Colon (tissue), 2 donors: Measurements from ENCODE around the gene DOCK3.

Experiments used
- FAIRE-seq: peaks from 2 replicates; lab custom pipeline; 2012; peaks lifted over from hg19 to GRCh38; lab: Jason Lieb, UNC
- donor health status: control.
- donor health status: control.

DOCK3 gene

DNA sequence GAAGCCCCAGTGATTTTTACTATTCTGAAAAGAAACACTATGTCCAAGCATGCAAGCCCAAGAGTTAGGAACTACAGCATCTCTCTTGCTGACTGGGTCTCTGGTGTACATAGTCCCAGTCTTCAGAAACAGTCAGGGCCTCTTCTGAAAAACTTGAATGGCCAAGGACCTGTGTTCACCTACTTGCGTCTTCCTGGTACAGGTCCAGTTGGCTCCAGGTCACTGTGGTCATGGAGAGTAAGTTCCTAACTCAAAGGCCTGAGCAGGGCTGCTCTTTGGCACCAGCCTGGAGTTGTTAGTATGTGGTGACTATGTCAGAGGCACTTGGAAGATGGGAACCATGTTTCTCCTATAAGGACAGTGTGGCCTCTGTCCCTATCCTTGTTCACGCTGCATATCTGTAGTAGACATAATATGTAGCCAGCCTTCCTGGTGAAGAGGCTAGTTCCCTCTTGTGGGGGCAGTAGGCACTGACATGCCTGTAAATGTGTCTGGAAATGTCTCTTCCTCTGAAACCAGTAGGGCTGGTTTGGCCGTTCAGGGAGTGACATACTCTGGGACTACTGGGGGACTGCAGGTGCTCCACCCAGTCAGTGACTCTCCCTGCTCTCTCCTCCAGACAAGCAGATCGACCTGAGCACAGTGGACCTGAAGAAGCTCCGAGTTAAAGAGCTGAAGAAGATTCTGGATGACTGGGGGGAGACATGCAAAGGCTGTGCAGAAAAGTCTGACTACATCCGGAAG is 713.7 kb downstream of the DOCK3 start:
- FAIRE-seq, result no peak

DNA sequence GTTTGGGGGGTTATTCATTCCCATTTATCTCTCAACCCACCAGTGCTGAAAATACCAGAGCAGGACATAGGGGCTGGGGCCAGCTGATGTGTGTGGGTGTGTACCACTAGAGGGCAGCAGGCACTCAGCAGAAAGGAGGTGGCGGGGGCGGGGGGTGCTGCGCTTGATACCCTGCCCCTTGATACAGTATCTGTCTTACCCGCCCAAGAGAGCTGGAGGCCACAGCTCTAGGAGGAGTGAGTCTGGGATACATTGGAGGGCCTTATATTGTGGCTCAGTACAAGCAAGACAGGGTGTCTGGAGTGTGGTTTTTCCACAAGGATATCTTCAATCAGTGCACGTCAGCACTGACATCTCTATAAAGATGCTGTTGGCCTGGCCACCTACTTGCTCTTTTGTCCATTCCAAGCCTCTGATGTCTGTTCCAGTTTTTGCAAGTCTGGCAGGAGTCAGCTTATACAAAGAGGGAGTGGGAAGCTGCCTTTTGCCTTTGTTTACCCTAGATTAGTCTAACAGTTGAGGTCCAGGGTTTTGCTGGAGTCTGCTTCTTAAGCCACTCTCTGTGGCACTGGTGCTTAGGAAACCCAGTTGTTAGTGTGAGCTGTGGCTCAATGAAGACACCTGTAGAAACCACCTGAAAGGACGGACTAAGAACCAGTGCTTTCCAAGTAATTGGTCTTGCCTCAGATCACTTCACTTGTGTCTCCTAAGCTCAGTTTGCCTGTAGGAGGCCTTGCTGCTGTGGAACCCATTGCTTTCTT is 714.9 kb downstream of the DOCK3 start:
- no peak for FAIRE-seq

DNA sequence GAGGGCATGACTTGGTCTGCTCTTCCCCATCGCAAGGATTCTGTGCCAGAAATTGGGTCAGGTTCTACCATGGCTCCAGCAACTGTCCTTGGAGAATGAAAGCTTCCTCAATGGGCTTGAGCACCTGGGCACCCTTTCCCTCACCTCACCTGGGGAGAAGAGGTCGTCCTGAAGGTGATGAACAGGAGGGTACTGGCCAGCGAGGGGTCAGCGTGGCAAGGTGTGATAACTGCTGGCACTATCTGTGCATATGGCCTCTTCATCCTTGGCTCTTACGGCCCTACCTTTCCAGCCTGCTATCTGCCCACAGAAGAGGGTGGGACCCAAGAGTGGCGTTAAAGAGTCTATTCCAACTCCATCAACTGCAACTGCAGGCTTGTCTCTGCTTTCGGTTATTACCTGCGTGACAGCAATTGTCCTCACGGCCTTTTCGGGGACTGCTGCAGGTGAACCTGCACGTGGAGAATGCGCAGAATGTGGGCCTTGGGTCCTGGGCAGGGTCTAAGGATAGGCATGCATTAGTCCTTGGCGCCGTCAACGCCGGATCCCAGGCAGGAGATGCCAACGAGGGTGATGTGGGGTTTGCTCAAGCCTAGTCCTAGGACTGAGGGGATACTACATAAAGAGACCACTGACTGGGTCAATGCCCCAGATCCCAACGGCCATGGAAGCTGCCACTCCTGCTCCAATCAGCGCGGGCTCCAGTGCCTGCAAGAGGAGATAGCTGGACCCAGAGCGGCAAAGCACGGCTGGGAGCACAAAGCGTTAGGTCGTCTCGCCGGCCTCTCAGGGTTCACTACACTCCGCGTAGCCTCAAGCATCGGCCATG is 715.7 kb downstream of the DOCK3 start:
- FAIRE-seq, result no peak

DNA sequence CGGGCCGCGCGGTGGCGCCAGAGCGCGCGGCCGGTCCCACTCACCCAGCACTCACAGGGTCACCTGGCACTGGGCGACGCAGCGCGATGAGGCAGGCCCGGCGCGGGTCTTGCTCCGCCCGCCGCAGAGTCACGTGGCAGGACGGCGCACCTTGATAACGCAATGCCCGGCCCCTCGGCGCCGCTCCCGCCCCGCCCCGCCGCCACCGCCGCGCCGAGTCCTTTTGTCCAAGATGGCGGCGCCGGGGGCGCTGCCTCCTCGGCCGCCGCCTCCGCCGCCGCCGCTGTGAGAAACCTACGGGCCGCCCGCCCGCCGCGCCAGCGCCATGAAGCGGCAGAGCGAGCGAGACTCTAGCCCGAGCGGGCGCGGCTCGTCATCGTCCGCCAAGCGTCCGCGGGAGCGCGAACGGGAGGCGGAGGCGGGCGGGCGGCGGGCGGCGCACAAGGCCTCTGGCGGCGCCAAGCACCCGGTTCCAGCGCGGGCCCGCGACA is 716.4 kb downstream of the DOCK3 start, which contains the start of gene RBM15B:
TSS of gene RBM15B (plus strand) at position 211 of the 491 bp plus-strand sequence. CDS start at position 326, 115 bp downstream.
- no peak for FAIRE-seq

DNA sequence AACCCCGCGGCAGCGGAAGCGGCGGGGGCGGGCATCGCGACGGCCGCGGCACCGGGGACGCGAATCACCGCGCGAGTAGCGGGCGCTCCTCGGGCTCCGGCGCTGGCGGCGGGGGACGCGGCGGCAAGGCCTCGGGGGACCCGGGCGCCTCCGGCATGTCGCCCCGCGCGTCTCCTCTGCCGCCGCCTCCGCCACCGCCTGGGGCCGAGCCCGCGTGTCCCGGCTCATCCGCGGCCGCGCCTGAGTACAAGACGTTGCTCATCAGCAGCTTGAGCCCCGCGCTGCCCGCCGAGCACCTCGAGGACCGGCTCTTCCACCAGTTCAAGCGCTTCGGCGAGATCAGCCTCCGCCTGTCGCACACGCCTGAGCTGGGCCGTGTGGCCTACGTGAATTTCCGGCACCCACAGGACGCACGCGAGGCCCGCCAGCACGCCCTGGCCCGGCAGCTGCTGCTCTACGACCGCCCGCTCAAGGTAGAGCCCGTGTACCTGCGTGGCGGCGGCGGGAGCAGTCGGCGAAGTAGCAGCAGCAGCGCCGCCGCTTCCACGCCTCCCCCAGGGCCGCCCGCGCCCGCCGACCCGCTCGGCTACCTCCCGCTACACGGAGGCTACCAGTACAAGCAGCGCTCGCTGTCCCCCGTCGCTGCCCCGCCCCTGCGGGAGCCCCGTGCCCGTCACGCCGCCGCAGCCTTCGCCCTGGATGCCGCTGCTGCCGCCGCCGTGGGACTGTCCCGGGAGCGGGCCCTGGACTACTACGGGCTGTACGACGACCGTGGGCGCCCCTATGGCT is 717.0 kb downstream of the DOCK3 start:
- FAIRE-seq, result no peak

DNA sequence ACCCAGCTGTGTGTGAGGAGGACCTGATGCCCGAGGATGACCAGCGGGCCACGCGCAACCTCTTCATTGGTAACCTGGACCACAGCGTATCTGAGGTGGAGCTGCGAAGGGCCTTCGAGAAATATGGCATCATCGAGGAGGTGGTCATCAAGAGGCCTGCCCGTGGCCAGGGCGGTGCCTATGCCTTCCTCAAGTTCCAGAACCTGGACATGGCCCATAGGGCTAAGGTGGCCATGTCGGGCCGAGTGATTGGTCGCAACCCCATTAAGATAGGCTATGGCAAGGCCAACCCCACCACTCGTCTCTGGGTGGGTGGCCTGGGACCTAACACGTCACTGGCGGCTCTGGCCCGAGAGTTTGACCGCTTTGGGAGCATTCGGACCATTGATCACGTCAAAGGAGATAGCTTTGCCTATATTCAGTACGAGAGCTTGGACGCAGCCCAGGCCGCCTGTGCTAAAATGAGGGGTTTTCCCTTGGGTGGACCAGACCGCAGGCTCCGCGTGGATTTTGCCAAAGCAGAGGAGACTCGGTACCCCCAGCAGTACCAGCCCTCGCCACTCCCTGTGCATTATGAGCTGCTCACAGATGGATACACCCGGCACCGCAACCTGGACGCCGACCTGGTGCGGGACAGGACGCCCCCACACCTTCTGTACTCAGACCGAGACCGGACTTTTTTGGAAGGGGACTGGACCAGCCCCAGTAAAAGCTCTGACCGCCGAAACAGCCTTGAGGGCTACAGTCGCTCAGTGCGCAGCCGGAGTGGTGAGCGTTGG is 717.8 kb downstream of the DOCK3 start:
- FAIRE-seq, result no peak

DNA sequence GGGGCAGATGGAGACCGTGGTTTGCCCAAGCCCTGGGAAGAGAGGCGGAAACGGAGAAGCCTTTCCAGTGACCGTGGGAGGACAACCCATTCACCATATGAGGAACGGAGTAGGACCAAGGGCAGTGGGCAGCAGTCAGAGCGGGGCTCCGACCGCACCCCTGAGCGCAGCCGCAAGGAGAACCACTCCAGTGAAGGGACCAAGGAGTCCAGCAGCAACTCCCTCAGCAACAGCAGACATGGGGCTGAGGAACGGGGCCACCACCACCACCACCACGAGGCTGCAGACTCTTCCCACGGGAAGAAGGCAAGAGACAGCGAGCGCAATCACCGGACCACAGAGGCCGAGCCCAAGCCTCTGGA is 718.4 kb downstream of the DOCK3 start:
- no peak for FAIRE-seq

DNA sequence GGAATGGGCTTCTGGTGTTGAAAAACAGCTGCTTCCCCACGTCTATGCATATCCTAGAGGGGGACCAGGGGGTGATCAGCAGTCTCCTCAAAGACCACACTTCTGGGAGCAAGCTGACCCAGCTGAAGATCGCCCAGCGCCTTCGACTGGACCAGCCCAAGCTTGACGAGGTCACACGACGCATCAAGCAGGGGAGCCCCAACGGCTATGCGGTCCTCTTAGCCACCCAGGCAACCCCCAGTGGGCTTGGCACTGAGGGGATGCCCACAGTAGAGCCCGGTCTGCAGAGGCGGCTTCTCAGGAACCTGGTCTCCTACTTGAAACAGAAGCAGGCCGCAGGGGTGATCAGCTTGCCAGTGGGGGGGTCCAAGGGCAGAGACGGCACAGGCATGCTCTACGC is 718.8 kb downstream of the DOCK3 start:
- no peak for FAIRE-seq

DNA sequence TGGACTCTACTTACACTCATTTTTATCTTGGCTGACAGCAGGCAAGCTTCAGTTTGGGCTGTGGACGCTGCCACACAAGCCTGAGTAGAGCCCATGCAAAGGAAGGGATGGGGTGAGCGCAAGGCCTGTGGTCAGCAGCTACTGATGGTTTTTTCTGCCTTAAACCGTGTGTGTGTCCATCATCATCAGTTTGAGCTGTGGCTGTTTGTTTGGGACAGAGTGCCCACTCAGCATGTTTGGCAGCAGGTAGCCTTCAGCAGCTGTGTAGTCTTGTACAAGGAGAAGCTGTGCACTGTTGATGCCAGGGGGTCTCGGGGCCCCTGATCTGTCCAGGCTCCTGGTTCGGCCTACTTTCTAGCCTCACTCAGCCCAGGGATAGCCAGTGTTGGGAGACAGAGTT is 719.8 kb downstream of the DOCK3 start:
- no peak for FAIRE-seq

DNA sequence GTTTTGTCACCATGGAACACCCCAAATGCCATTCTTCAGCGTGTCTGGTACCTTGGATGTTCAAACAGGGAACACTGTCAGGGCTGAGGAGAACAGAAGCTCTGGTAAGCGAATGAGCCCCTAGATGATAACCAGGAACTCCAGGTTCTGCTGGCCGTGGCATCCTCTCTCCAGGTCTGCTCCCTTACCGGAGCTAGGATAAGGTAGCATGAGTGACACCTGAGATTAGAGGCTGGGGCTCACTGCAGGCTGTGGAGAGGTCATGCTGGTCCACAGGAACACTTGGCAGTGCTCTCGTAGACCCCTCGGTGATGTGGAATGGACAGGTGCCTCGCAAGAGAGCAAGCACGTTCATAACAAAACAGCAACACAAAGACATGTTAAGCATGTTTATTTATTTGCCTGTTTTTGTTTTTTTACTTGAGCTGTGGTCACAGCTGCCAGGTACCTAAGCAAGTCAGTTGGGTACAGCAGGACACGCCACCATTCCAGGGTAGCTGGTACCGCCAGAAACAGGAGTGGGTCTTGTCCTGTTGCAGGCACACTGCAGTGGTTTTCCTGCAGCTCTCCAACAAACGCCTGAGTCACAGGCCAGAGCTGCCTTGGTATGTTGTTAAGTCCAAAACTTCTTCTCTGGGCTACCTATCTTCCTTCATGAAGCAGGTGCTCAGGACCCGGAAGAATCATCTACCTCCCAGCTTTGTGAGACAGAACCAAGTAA is 720.9 kb downstream of the DOCK3 start:
- no peak for FAIRE-seq

DNA sequence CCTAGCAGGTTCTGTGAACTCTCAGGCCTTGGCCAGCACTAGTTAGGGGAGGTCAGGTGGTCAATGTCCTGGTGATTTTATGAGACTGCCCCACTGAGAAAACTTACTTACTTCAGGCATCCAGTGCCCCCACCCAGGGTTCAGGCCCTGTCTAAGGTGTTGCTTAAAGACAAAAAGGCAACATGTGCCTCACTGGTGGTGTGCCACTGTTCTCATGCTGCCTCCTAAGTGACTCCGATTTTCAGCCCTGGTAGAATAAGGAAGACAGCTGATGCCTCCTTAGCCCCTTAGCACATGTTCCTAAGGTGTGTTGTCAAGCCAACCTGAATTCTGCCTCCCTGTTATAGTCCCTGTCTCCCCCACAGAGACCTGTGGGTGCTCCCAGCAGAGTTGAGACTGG is 721.7 kb downstream of the DOCK3 start:
- FAIRE-seq, result no peak

DNA sequence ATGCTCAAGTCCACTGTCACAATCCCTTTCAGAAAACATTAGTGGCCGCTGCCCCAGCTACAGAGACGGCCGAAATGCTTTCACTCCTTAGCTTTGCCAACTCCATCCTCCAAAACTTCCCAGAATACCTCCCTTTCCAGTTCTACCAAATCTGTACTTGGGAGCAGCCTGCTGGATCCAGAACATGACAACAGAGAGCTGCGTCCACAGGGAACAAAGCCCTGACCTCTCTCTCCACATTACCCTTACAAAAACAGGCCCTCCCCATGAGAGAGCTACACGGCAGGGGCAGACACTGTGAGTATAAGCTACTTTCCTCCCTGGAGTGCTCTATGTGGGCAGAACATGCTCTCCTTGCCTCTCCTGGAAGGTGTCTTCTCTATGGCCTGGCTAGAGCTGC is 722.7 kb downstream of the DOCK3 start:
- FAIRE-seq, result no peak

DNA sequence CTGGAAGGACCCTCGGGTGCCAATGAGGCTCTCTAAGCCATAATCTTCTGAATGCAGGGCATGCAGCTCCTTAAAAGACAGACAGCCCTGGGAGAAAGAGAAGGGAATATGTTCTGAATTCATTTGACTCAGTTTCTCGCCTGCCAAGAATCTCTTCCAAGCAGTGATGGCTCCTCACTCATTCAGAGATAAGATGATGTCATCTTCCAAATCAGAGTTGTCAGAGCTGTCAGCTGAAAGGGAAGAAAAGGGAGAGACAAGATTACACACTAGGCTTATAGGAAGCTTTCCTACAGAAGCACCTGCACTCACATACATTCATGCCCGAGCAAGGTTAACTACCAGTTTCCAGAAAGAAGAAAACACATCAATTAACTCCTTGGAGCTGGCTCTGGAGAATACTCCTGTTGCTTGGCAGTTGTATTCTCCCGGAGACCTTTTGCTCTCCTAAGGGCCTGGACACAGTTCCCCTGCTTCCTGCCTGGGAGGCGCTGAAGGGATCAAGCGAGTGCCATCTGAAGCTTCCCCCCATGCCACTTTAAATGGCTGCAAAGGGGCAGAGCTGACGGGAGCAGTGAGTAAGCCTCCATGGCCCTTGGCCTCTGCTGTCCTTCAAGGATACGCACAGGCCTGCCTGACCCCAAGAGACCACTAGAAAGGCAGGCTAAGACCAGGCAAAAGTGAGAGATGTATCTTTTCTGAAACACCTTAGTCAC is 724.0 kb downstream of the DOCK3 start:
- FAIRE-seq, result no peak

DNA sequence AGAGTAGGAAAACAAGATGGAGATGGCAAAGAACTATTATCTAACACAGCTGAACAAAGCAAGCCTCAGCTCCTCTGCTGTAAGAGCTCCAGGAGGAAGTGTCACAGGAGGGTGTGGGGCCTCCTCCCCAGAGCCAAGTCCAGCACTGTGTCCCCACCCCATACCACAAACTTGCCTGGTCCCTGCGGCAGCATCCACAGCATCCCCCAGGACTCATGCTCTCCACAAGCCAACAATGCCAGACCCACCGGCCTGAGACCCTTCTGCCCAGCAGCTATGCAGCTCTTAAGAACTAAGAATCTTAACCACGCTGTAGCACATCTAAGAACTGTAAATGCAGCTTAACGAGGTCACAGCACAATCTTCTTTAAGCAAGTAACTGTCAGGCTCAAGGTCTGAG is 725.4 kb downstream of the DOCK3 start:
- FAIRE-seq, result no peak

DNA sequence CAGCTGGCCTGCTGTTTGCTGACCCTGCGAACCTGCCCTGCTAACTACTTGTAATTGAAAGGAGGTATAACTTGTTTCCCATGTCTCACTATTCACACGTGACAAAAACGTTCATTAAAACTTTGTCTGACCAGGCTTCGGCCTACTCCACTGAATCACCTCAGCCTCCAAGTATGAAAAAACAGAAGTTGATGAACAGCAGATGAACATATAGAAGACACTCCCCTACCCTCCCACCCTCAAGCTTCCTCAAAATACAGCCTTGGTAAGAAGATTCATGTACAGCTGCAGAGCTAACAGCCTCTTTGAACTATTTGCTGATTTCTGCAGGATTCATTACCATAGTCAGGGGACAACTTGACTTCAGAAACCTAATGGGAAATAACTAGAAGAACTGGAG is 727.0 kb downstream of the DOCK3 start:
- no peak for FAIRE-seq

DNA sequence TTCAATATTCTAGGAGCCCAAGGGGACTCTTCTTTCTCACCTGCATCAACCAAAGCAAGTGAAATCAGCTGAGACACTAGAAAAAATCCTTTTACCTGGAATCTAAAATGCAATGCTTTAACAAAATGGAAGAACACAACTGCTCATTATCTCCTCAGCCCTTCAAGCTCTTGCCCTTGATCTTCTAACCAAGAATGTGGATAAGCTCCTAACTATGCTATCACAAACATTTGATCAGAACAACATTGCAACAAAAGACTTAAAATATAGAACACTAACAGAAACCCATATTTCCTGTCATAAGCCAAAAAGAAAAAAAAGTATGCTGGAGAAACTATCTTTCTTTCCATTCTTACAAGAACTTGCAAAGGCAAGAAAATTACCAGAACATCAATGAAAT is 728.9 kb downstream of the DOCK3 start:
- FAIRE-seq, result no peak

DNA sequence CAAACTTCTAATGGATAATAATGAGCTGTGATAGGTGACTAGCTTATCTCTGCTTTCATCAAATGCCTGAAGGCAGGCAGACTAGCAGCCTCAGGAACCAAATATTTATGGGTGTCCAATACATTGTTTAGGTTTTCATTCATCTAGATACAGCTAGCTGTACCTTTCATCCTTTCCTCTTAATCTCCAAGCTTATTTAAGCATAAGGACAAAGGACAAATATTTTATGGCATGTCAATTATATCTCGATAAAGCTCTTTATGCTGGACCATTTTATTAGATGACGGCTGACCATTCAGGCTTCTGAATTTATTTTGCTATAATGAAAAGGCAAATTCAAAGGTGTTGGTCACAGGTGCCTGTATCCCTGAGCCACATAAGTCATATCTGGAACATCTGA is 733.3 kb downstream of the DOCK3 start:
- FAIRE-seq, result no peak

DNA sequence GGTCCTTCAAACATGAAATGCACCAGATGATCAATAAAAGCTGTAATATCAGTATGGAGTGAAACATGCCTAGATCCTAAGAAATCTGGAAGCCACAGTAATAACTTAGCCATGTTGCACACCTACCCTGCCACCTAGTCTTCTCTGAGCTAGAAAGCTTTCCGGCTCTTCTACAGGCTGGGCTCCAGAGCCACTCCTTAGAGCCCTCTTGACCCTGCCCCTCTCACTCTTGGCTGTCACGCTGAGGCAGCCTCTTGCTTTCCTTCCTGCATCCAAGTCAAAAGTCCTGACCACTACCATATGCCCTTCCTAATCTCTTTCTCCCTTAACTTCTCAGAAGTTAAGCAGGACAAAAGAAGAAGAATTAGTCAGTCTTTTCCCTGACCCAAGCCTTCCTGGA is 734.1 kb downstream of the DOCK3 start:
- FAIRE-seq, result no peak

DNA sequence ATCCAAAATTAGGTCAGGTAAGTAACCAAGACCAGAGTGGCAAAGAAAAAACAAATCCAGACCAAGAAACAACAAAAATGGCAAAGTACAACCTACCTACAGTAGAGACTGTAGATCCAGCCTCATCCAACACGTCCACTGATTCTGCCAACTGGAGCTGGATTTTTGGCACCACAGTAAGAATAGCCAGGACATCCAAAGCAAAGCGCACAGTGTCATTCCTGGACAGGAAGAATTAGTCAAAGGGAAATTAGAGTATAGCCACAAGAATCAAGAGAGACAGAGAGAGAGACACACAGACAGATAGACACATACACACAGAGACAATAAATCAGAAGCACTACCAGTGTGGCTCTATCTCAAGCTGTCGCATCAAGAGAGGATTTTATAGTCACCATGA is 747.5 kb downstream of the DOCK3 start:
- no peak for FAIRE-seq

DNA sequence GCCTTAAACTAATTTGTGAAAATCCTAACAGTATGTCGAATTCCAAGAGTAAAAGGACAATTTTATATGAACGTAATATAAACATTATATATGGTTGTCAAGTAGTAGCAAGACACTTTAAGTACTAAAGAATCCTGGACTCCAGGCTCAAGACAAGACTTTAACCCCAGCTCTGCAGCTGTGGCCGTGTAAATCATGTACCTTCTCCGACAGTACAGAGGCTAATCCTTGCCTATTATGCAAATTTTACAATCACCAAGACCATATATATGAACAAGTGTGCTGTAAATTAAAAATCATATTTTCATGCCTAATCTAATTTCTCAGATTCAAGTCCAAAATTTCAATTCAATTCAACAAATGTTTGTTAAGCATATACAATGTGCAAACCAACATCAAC is 752.2 kb downstream of the DOCK3 start:
- FAIRE-seq, result no peak
